AG04449 (cell line): ENCODE data around the gene FAM174C.

Experiments
- CTCF ChIA-PET: fragments of 350-600 bp; formaldehyde crosslinking; extraction: SDS; loops from one replicate; lab custom pipeline; 2021; ENCODE audit warnings: antibody characterized with exemption; lab: Yijun Ruan, JAX
- POLR2A ChIA-PET: fragments of 400-600, 350-600 bp; formaldehyde crosslinking; extraction: SDS; loops from one replicate; lab custom pipeline; 2020; ENCODE audit warnings: antibody characterized with exemption, inconsistent platforms; lab: Yijun Ruan, JAX
- DNase-seq: peaks from one replicate; pipeline ENCODE4 v3.0.0-alpha.2; 2010; ENCODE audit warnings: low read depth, low spot score
- H3K4me3 ChIP-seq: 2 replicates; pipeline ENCODE4 v1.5.1; 2011; ENCODE audit warnings: low read depth, mild to moderate bottlenecking, control low read depth, low read length
- TF ChIP-seq, protein P1 (sequence below): IDR thresholded peaks from one replicate; pipeline ENCODE4 v1.5.1; 2011; ENCODE audit warnings: mild to moderate bottlenecking, moderate library complexity, low read length, control low read depth, inconsistent platforms; ENCODE audit not compliant: insufficient read depth; ENCODE audit errors: missing control alignments

Gene FAM174C

DNA sequence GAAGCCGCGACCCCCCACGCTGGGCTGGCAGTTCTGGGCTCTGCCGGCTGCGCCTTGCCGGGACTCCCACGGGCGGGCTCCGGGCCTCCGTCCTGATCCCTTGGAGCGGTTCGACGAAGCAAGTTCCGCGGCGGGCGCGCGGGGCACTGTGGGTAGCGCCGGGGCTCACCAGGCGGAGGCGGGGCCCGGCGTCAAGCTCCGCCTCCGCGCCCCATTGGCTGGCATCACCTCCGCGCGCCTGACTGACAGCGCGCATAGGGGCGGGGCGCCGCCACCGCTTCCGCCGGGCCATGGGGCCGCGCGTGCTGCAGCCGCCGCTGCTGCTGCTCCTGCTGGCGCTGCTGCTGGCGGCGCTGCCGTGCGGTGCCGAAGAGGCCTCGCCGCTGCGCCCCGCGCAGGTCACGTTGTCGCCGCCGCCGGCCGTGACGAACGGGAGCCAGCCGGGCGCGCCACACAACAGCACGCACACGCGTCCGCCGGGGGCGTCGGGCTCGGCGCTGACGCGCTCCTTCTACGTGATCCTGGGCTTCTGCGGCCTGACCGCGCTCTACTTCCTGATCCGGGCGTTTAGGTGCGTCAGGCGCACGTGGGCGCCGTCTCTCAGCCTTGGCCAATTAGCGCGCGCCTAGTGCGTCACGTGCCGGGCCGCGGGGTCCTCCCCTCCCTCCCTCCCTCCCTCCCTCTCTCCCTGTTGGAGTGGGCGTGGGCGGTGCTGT, at the start of gene FAM174C:
FAM174C (plus strand) TSS at position 271 of the 716 bp plus-strand sequence; CDS start at position 291, 20 bp downstream.
- peak; percentile 80 for DNase-seq
- POLR2A ChIA-PET, result interaction anchor here (0.6 to 2.5 kb wide), 9 partner anchors 9 to 193 kb away, joined by 3 to 10 read pairs (median 4); partner anchors contain the start of gene DAZAP1
- H3K4me3 ChIP-seq, result peak within 1 kb of the TSS; percentile 70
- TF ChIP-seq, protein P1, sequence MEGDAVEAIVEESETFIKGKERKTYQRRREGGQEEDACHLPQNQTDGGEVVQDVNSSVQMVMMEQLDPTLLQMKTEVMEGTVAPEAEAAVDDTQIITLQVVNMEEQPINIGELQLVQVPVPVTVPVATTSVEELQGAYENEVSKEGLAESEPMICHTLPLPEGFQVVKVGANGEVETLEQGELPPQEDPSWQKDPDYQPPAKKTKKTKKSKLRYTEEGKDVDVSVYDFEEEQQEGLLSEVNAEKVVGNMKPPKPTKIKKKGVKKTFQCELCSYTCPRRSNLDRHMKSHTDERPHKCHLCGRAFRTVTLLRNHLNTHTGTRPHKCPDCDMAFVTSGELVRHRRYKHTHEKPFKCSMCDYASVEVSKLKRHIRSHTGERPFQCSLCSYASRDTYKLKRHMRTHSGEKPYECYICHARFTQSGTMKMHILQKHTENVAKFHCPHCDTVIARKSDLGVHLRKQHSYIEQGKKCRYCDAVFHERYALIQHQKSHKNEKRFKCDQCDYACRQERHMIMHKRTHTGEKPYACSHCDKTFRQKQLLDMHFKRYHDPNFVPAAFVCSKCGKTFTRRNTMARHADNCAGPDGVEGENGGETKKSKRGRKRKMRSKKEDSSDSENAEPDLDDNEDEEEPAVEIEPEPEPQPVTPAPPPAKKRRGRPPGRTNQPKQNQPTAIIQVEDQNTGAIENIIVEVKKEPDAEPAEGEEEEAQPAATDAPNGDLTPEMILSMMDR, result no peak
- CTCF ChIA-PET, result interaction anchor here (1.0 to 1.8 kb wide), 3 partner anchors 9 to 31 kb away, joined by 3 to 11 read pairs (median 4); no protein-coding TSS in a partner anchor

DNA sequence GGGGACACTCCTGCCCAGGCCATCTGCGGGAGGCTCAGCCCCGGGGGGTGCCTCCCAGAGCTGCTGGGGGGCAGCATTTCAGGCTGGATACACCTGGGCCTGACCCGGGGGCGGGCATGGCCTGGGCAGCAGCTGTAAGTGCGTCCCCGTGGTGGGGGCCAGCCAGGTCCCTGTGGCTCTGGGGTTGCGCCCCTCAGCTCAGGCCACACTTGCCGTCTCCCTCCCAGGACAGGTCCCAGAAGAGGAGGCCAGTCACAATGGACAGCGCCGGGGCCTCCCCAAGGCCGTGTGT, 49.2 kb upstream of the FAM174C start:
- TF ChIP-seq, protein P1, result no peak
- CTCF ChIA-PET, result interaction anchor here (1.2 to 1.4 kb wide), 2 partner anchors 10 to 31 kb away, joined by 3 to 5 read pairs; no protein-coding TSS in a partner anchor
- no peak for DNase-seq
- POLR2A ChIA-PET, result no interaction called here
- no peak overlapping the region for H3K4me3 ChIP-seq

DNA sequence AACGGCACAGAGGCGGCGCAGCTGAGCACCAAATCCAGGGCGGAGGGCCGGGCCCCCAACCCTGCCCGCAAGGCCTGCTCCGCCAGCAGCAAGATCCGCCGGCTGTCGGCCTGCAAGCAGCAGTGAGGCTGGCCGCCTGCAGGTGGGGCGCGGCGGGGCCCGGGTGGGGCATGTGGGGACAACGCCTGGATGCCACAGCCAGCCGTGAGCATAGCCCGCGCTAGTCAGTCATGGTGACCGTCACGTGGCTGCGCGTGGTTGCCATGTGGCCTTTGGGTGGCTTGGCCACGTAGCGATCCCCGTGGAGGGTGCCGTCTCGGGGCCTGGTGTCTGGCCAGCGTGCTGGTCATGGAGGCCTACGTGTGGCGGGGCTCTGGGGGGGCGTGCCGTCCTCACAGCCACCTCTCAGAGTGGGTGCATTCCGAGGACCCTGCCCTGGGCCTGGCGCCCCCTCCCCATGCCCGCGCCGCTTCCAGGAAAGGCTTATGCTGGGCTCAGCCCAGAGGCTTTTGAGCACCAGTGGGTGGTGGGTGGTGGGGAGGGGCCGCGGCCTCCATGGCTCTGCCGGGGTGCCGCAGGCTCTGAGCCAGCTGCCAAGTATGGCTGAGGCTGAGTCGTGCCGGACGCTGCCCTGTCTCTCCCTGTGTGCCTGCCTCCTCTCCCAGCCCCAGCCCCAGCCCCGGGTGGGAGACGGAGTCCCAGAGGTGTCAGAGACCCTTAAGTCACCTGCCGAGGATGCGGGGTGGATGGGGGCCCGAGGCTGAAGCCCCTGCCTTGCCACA, 48.6 kb upstream of the FAM174C start:
- ChIA-PET POLR2A (no interaction called here), CTCF (interaction anchor here (1.2 to 1.4 kb wide), 3 partner anchors 10 to 32 kb away, joined by 3 to 5 read pairs (median 3); no protein-coding TSS in a partner anchor)
- no peak overlapping the region for H3K4me3 ChIP-seq
- no peak for DNase-seq
- TF ChIP-seq, protein P1, result no peak

DNA sequence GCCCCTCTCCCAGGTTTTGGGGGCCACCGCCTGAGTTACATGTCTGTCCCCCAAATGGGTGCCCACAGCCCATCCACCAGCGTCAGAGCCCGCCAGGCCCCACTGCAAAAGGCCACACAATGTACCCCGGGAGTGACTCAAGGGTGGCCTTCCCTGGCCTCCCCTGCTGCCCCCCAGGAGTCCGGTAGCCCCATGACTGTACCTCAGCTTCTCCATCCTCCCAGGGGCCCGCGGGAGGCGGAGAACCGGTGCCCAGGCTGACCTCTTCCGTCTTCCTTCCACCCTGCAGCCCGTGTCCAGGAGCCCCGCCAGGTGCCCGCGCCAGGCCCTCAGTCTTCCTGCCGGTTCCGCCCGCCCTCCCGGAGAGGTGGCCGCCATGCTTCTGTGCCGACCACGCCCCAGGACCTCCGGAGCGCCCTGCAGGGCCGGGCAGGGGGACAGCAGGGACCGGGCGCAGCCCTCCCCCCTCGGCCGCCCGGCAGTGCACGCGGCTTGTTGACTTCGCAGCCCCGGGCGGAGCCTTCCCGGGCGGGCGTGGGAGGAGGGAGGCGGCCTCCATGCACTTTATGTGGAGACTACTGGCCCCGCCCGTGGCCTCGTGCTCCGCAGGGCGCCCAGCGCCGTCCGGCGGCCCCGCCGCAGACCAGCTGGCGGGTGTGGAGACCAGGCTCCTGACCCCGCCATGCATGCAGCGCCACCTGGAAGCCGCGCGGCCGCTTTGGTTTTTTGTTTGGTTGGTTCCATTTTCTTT, 47.9 kb upstream of the FAM174C start:
- ChIA-PET POLR2A (no interaction called here), CTCF (interaction anchor here (1.1 to 1.2 kb wide), 2 partner anchors 11 to 13 kb away, joined by 3 read pairs; no protein-coding TSS in a partner anchor)
- no peak for DNase-seq
- H3K4me3 ChIP-seq, result no peak overlapping the region
- TF ChIP-seq, protein P1, result no peak

DNA sequence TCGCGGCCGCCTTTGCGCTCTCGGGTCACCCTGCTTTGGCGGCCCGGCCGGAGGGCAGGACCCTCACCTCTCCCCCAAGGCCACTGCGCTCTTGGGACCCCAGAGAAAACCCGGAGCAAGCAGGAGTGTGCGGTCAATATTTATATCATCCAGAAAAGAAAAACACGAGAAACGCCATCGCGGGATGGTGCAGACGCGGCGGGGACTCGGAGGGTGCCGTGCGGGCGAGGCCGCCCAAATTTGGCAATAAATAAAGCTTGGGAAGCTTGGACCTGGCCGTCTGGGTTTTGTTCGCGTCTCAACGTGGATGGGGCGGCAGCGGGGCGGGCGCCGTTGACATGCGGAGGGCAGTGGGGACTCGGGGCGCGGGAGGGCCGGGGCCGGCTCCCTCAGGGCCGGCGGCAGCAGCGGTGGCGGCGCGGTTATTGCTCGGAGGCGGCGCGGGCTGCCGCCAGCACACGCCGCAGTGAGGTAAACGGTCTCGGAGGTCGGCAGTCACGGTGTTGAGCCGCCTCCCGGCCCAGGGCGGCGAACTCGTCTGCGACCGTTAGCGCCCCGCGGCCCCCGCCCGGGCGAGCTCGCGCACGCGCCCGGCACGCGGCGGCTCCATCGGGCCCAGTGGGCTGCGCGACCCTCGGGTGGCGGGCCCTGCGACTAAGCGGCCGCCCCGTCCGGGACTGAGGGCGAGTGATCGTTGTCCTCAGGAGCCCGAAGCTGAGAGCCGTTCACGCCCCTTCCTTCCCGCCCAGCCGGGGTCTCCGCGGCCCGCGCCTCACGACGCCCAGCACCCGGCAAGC, 47.0 kb upstream of the FAM174C start:
- H3K4me3 ChIP-seq, result no peak overlapping the region
- ChIA-PET POLR2A (no interaction called here), CTCF (interaction anchor here (1.1 to 1.2 kb wide), 2 partner anchors 10 to 12 kb away, joined by 3 read pairs; no protein-coding TSS in a partner anchor)
- DNase-seq, result no peak
- TF ChIP-seq, protein P1, result no peak
